GM12873 (cell line): ENCODE results near the gene EPM2A.

Experiments used
- CTCF ChIP-seq: IDR thresholded peaks from 2 replicates; pipeline ENCODE4 v1.5.1; 2012; ENCODE audit warnings: low read depth, mild to moderate bottlenecking, moderate library complexity, low read length, control low read depth; ENCODE audit not compliant: insufficient read depth; ENCODE audit errors: missing control alignments

EPM2A gene

GRCh38 chr6:145715426-145715825, 19.9 kb downstream of the EPM2A start:
- TF ChIP-seq CTCF = no peak

GRCh38 chr6:145714731-145715130, 20.6 kb downstream of the EPM2A start:
- TF ChIP-seq CTCF = no peak

GRCh38 chr6:145713773-145714172, 21.5 kb downstream of the EPM2A start:
- TF ChIP-seq CTCF = no peak

GRCh38 chr6:145711372-145711771, 23.9 kb downstream of the EPM2A start:
- TF ChIP-seq CTCF = no peak

- no peak for TF ChIP-seq CTCF
These were observed 27.9 kb downstream of the EPM2A start for GRCh38 chr6:145707397-145707796.

- TF ChIP-seq CTCF = no peak
These were observed 29.8 kb downstream of the EPM2A start for GRCh38 chr6:145705561-145705960.

GRCh38 chr6:145704143-145704781, 31.1 kb downstream of the EPM2A start:
- TF ChIP-seq CTCF = peak; percentile 25
